ENCODE results near the gene IQCM.

Gene IQCM, protein sequence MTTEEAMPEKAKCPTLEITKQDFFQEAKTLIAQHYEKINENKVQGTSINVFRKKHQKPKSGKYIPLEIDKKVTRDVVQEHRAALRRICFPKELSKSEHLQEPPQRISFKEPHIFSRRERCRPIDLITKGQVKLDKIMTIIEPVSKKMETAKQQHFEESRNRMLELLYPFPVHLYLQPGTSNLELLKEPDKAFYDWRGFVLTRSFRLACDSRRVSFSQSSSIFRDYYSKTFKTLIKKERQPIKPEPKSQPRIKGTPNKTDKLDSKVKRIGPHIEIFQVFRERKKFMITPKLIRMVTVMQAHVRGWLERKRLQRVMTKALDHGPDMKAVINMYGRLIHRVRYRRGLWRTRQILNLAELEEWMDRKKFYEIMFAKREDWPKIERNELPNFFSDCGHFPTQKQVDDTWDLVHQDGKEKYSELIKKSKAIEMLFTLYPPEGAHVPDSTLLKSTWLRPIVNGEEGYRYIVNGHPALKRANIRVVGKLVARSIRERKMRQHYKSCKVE

DNA sequence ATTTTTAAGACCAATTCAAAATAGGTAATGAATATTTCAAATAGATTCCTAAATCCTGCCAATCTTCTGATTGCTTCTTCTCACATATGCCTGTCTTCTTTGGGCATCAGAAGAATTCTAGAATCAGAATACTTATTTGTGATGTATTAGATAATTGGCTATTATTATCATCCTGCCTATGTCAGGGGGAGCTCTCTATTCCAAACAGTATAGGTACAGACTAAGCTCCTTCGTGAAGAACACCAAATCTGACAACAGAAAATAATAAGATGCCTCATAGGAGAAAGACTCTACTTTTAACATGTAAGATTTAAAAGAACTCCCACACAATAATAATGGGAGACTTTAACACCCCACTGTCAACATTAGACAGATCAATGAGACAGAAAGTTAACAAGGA is at the start of gene IQCM:
TSS of gene IQCM (minus strand) at position 101 of the 400 bp plus-strand sequence. CDS start 73,152 bp downstream, outside the sequence.
- no peak for DNase-seq

GRCh38 chr4:149857446-149857845 is 41.8 kb upstream of the IQCM start:
- DNase-seq, result no peak

GRCh38 chr4:149845743-149846142 is 30.1 kb upstream of the IQCM start:
- peak; percentile 1 for DNase-seq

- DNase-seq, result no peak
Observed at GRCh38 chr4:149841686-149842085, 26.0 kb upstream of the IQCM start.

- DNase-seq, result no peak
Observed at GRCh38 chr4:149838036-149838435, 22.4 kb upstream of the IQCM start.

DNA sequence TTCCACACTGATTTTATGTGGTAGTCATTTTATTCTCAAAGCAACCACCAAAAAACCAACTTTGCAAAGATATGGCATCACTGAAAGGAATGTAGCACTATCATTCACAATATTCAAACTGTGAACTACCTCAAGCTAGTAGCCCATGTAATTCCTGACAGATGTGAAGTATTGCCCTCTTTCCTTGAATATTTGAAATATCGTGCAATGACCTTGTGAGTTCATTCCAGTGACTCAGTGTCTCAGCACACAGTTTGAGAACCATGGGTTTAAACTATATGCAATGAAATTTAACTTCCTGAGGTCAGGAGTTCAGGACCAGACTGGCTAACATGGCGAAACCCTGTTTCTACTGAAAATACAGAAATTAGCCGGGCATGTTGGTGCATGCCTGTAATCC is 20.9 kb upstream of the IQCM start:
- DNase-seq, result no peak

- DNase-seq, result no peak
Observed at GRCh38 chr4:149835280-149835679, 19.6 kb upstream of the IQCM start.

- no peak for DNase-seq
Observed at GRCh38 chr4:149831656-149832208, 16.1 kb upstream of the IQCM start.

DNA sequence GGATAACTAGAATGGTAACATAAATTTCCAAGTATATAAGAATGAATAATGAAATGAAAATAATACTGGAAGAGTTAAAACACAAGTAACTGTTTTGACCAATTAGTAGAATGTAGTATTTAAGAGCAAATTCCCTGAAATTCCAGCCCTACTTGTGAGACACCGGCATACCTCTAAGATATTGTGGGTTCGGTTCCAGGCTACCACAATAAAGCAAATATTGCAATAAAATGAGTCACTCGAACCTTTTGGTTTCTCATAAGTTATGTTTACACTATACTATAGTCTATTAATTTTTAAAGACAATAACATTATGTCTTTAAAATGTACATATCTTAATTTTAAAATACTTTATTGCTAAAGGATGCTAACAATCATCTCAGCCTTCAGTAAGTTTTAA is 15.2 kb upstream of the IQCM start:
- DNase-seq, result no peak

DNA sequence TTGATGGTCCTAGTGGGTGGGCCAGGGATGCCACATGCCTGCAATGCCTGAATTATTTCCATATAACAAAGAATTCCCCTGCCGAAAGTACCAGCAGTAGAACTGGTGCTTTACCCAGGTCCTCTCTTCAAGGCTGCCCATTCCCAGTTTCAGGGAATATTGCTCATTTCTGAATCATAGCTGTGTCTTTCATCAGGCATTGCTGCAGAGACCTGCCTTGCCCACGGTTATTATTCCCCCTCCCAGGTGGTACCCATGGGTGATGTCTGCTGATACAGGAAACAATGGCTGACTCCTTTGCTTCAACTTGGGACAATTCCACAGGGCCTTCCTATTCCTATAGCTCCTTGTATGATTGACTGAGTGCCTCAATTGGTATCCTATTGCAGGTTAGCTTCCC is 9.7 kb upstream of the IQCM start:
- no peak for DNase-seq

DNA sequence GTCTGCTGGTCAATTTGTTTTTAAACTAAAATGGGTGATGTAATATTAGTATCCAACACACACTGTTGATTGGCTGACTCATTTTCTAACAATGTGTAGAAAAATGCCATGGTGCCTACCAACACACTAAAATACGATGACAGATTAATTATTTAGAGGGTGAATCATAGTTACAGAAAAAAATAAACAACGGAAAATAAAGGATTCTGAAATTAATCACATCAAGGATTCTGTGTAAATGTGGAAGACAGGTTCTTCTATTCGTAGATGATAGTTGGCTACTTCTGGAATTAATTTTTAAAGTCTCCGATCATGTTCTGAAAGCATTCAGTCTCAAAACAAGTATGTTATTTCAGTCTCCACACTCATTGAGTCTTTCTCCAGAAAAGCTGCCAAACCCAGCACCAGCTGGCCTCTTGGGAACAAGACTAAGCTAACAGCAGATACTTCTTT is 8.2 kb upstream of the IQCM start:
- DNase-seq, result no peak

GRCh38 chr4:149801416-149801815 is 14.2 kb downstream of the IQCM start:
- no peak for DNase-seq

GRCh38 chr4:149799546-149799945 is 16.1 kb downstream of the IQCM start:
- no peak for DNase-seq

DNA sequence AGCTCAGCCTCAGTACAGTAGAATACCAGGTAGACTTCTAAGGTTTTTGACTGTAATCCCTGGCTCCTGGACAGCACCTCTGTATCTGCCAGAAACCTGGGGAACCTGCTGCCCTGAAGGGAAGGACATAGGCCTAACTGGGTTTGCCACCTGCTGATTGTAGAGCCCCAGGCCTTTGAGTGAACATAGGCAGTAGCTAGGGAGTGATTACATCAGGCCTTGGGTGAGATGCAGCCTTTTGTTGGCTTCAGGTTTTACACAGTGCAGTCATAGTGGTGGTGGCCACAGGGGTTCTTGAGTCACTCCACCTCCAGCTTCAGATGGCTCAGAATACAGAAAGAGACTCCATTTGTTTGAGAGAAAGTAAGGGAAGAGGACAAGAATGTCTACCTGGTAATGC is 19.3 kb downstream of the IQCM start:
- no peak for DNase-seq

- DNase-seq, result no peak
Observed at GRCh38 chr4:149795256-149795655, 20.4 kb downstream of the IQCM start.

DNA sequence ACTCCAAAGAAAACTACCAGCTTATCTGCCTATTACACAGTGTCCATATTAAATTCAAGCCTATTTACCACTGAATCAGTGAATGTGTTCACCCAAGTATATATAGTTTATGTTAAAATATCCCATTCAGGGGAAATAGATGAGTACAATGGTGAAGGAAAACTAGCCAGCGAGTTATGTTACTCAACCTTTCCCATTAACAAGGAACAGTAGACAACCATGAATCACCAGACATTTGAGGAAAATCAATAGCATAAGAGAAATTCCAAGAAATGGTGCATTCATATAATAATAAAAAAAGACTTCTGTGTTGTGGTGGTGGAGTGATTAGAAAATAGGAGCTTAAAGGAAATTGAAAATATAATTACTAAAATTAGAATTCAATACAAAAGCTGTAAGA is 21.3 kb downstream of the IQCM start:
- DNase-seq, result no peak

- DNase-seq, result no peak
Observed at GRCh38 chr4:149793459-149793858, 22.2 kb downstream of the IQCM start.

DNA sequence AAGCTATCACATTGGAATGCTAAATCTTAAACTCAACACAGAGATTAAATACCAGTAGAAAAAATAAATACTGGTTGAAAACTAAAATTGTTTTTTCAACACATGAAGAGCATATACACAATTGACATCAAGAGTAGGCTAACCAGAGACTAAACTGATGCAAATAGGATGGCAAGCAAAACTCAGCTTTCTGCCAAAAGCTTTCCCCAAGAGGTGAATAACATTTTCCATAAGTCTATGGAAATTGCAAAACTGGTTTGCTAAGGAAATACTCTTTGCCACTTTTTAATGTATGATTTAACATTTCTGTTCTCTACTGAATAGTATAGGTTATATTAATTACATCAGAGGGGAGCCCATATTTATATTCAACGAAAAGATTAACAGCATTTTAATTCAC is 23.8 kb downstream of the IQCM start:
- no peak for DNase-seq

DNA sequence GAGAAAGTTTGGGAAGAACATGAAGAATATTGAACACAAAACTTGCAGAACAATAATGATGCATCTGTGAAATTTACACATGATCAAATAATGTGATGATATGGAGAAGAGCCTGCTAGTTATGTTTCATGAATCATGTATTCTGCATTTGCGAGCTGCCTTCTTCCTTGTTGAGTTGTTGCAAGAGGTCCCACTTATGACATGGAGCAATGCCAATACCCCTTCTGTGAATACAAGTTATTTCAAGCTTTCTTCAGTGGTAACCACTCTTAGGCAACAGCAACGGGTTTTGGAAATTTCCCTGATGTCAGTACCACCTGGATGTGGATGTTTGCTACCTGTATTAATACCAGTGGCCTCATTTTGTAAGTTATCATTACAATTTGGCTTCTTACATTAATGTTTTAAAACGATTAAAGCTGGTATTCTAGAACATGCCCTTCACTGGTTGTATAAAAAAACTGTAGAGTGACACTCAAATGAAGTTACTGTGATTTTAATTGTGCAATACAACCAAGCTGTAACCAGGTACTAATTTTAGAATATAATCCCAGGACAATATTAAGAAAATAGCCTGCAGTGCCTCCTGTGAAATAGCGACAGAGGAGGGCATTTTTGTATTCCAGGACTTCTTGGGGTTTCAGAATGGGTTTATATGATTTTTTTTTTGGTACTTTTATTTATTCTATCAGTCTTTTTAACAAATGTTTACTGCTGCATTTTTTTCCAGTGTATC is 25.3 kb downstream of the IQCM start:
- DNase-seq, result no peak

DNA sequence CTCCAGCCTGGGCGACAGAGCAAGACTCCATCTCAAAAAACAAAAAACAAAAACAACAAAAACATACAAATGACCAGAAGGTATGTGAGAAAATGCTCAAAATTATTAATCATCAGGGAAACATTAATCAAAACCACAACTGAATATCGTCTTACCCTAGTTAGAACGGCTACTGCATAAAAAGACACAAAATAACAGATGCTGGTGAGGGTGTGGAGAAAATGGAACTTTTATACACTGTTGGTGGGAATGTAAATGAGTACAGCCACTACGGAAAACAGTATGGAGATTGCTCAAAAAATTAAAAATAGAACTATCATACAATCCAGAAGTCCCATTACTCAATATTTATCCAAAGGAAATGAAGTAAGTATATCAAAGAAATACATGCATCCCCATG is 27.3 kb downstream of the IQCM start:
- no peak for DNase-seq

DNA sequence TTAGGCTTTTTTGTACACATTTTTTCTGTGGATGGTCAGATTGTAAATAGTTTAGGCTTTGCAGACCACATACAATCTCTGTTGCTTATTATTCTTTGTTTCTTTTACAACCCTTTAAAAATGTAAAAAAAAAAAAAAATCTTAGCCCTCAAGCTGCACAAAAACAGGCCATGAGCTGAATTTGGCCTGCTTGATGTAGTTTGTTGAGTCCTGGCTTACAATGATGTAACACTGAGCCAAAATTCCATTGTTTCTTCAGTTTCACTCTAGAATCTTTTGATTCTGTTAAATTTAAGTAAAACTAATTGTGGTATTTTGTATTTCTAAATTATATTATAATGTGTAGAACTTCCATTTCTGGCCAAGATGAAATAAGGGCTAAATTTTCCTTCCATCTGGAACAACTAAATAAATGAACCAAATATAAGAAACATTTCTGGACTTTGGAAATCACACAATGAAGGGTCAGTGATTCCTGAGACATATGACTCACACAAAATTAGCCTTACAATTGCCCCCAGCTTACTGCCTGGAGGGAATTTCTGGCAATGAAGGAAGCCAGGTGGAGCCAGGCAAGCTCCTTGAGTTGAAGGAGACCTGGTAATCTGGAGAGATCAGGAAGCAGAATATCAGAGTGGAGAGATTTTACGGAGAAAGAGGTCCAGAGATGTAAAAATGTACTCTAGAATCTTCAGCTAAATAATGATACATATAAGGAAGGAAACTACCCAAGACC is 29.8 kb downstream of the IQCM start:
- no peak for DNase-seq

- DNase-seq, result no peak
Observed at GRCh38 chr4:149784018-149784417, 31.6 kb downstream of the IQCM start.

GRCh38 chr4:149781150-149781549 is 34.5 kb downstream of the IQCM start:
- no peak for DNase-seq

Data from NCI-H1436 treated with DMSO at 0.1 percent for 48 hours (cell line).